HG03135 (cell line): ENCODE results near the gene XRN2.

Experiments
- ATAC-seq: cut with Tn5 transposase; IDR thresholded peaks from one replicate; pipeline ENCODE4 v1.9.1; 2021; ENCODE audit warnings: mild to moderate bottlenecking, moderate library complexity; ENCODE audit not compliant: unreplicated experiment

The XRN2 gene

GRCh38 chr20:21303061-21303871 lies at the start of gene XRN2:
TSS of gene XRN2 (plus strand) at chr20:21303331. CDS start at chr20:21303399, 68 bp downstream.
- peak; percentile 91 for ATAC-seq

- ATAC-seq = no peak
Measured at GRCh38 chr20:21257192-21257591, 45.9 kb upstream of the XRN2 start.

GRCh38 chr20:21258411-21258810 lies 44.7 kb upstream of the XRN2 start:
- ATAC-seq = no peak

GRCh38 chr20:21259346-21259745 lies 43.8 kb upstream of the XRN2 start:
- ATAC-seq = no peak

GRCh38 chr20:21262812-21263211 lies 40.3 kb upstream of the XRN2 start:
- ATAC-seq = no peak

- ATAC-seq = no peak
Measured at GRCh38 chr20:21265261-21266190, 37.6 kb upstream of the XRN2 start.

GRCh38 chr20:21266191-21266536 lies 37.0 kb upstream of the XRN2 start:
- ATAC-seq = no peak

- no peak for ATAC-seq
Measured at GRCh38 chr20:21269772-21270171, 33.4 kb upstream of the XRN2 start.

- ATAC-seq = no peak
Measured at GRCh38 chr20:21270806-21271205, 32.3 kb upstream of the XRN2 start.

GRCh38 chr20:21272279-21272678 lies 30.9 kb upstream of the XRN2 start:
- no peak for ATAC-seq

- ATAC-seq = no peak
Measured at GRCh38 chr20:21272679-21273078, 30.5 kb upstream of the XRN2 start.

- no peak for ATAC-seq
Measured at GRCh38 chr20:21273755-21274386, 29.3 kb upstream of the XRN2 start.

- ATAC-seq = no peak
Measured at GRCh38 chr20:21278829-21279228, 24.3 kb upstream of the XRN2 start.

GRCh38 chr20:21279706-21280521 lies 23.2 kb upstream of the XRN2 start:
- no peak for ATAC-seq

- ATAC-seq = no peak
Measured at GRCh38 chr20:21280522-21281016, 22.6 kb upstream of the XRN2 start.

GRCh38 chr20:21286775-21287174 lies 16.4 kb upstream of the XRN2 start:
- no peak for ATAC-seq

- no peak for ATAC-seq
Measured at GRCh38 chr20:21288587-21289370, 14.4 kb upstream of the XRN2 start.

- no peak for ATAC-seq
Measured at GRCh38 chr20:21289651-21290050, 13.5 kb upstream of the XRN2 start.

GRCh38 chr20:21291026-21291425 lies 12.1 kb upstream of the XRN2 start:
- ATAC-seq = no peak

- no peak for ATAC-seq
Measured at GRCh38 chr20:21294755-21295154, 8.4 kb upstream of the XRN2 start.
